Activated naive CD4-positive, alpha-beta T cell treated with anti-CD3 and anti-CD28 coated beads, Interleukin-2, amount 50 U/mL, for 16 hours (primary cell): ENCODE results near the gene TECPR1.

Experiments used
- DNase-seq: peaks from one replicate; pipeline ENCODE4 v3.0.0-alpha.2; 2020

Gene TECPR1

DNA sequence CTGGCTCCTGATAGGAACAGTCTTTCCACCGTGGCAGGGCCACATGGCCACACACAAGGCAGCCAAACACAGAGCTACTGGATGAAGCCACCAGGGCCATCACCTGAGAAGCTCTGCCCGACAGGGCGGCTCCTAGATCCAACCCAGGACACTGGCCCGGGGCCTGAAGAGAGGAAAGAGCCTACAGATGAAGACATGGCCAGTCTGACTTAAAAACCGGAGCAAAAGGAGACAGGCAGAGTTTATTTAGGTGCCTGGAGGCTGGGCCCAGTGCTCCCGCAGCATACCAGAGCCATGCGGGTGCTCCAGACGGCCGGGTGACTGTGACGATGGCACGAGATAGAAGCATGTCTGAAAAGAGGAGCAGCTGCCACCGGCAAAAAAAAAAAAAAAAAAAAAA, 3.9 kb downstream of the TECPR1 start:
- DNase-seq = no peak

DNA sequence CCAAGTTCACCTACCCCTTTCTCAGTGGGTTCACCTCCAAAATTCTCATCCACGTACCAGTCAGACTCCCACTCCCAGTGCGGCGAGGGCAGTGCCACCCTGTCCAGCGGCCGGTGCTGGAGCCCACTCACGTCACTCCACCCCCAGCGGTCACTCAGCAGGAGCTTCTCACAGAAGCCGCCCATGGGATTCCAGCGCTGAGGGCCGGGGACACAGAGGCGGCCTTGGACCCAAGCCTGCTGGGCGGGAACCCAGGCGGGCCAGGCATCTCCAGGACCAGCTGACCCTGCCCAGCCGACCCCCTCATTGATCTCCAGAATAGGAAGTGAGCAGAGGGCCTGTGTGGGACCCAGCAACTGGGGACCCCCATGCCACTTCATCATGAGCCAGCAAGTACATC, 7.2 kb downstream of the TECPR1 start:
- DNase-seq = no peak

DNA sequence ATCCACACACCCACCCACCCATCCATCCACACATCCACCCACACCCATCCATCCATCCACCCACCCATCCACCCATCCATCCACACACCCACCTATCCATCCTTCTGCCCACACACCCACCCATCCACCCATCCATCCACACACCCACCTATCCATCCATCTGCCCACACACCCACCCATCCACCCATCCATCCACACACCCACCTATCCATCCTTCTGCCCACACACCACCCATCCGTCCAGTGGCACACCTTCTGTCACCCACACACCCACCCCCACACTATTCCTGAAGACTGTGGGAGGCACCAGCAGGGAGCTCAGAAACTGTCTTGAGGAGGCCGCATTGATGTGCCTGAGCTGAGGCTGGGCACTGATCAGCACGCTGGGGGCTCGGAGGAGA, 9.1 kb downstream of the TECPR1 start:
- no peak for DNase-seq

DNA sequence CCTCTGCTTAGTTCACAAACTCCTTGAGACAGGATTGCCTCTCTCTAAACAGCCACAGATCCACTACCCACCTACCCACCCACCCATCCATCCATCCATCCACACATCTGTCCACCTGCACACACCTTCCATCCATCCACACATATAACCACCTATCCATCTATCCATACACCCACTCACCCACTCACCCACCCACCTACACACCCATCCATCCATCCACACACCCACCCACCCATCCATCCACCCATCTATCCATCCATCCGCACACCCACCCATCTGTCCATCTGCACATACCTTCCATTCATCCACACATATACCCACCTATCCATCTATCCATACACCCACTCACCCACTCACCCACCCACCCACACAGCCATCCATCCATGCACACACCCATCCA, 9.7 kb downstream of the TECPR1 start:
- DNase-seq = no peak

DNA sequence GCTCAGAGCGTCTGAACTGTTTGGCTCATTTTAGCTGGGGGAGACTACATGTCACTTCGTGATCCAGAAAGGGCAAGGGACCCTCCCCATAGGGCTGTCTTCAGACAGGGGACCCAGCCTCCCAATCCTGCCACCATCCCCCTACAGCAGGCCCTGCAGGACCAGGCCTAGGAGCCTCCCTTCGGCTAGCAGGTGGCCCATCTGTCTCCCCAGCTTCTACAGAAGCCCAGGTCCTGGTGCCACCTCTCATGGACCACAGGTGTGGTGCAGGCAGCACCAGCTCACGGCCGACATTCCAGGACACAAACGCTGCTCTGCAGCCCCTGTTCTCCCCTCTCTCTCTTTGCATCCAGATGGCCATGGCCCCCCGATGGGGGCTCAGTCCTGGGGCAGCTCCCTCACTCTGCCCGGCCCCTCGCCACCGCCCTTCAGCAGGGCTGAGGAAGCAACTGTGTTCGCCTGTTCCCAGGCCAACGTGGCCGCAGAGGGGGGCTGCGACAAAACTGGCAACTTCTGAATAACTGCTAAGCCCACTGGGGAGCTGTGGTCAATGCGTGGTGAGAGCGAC, 10.3 kb downstream of the TECPR1 start:
- DNase-seq = no peak

DNA sequence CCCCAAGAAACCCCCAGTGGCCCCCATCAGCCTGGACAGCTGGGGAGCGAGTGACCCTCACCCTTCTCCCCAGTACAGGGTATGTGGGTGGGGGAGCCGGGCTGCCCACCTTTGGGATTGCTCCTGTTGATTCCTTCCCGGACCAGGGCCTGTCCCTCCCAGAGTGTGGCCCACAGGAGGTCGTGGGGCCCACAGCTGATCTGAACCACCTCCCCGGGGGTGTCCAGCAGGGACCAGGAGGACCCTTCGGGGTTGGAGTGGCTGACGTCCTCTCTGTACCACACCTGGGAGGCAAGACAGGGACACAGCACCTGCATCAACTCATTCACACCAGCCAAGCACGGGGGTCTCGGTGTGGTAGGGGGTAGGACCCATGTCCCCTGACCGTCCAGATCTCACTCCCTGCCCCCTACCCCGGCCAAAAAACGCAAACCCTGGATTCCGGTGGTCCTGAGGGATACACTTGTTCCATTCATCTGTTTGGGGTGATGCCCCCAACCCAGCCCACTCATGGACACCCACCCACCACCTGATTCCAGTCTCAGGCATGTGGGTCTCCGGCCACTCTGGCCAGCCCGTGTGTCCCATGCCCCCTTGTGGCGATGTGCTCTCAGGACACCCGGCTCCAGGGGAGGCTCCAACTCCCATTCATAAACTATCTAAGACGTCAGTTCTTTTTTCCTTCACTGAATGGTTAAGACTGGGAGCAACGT, 10.9 kb downstream of the TECPR1 start:
- no peak for DNase-seq

DNA sequence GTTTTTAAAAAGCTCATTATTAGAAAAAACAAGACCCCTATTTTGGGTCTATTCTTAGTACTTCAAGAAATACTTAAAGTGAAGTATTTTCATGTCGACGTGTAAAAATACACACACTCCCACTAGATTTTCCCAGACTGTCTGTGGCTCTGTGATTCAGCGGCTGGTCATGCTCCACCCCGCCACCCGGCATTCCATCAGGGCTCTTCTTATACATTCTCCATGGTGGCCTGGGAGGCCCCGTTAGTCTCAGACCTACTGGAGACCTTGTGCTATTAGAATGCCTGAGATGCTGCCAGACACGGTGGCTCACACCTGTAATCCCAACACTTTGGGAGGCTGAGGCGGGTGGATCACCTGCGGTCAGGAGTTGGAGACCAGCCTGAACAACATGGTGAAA, 13.1 kb downstream of the TECPR1 start:
- DNase-seq = no peak

DNA sequence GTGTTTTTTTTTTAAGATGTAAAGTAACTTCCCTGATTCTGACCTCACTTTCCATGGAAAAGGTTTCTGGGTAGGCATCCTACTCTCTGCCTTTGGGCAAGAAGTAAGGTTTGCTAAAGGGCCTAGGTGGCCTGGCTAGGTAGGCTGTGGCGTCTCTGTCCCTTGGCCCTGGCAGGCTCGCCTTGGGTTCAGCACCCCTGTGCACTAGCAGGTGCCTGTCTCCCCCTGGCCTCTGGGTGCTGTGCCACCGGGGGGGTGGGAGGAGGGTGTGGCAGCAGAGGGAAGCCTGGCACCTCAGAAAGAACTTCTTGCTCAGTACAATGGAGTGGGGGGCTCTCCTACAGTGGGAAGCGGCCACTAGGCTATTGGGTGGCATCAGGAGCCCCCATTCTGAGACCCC, 14.0 kb downstream of the TECPR1 start:
- DNase-seq = no peak

DNA sequence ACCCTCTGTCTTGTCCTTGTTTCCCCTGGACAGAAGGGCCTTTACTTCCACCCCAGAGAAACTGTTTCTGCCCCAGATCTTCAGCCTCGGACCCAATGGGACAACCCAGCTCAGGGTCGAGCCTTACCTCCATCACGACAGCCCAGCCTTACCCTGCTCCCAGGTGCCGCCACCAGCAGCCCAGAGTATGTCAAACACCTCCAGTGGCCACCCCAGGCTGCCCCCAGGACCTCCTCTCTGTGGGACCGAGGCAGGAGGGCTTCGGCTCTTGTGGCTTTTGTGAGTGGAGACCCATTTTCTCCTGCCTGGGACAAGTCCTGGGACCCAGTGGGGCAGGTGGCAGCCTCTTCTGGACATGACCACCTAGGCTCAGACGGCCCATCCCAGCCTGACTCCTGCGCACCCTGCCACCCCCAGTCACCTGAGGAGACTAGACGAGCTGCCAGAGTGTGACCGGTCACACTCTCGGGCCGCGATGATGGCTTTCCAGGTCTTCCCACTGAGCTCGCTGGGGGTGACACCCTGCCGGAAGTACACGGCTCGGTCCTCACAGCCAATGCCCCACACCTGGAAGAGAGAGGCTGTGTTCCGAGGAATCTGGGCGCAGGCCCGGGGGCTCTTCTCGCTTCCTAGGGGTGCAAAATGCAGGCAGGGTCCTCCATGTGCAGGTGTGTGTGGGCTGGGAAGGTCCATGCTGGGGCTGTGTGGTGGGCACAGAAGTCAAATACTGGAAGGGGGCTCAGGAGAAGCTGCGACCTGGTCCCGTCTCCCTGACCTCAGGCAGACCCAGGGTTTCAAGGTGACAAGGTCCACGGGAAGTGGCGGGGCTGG, 15.5 kb downstream of the TECPR1 start:
- no peak for DNase-seq

DNA sequence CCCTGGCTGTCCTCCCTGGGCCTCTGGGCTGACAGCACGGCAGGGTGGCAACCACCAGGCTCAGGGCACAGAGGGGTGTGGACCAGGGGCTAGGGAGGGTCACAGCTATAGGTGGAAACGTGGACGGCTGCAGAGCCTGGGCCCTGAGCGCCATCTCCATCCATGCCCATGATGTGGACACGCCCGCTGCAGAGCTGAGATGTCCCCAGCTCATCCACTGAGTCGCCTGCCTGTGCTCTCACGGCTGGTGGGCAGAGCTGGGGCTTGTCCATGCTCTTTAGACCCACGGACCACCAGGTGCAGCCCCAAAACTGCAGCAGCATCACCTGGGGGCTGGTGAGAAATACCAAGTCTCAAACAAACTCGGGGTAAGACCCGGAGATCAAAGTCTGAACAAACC, 16.1 kb downstream of the TECPR1 start:
- DNase-seq = no peak

DNA sequence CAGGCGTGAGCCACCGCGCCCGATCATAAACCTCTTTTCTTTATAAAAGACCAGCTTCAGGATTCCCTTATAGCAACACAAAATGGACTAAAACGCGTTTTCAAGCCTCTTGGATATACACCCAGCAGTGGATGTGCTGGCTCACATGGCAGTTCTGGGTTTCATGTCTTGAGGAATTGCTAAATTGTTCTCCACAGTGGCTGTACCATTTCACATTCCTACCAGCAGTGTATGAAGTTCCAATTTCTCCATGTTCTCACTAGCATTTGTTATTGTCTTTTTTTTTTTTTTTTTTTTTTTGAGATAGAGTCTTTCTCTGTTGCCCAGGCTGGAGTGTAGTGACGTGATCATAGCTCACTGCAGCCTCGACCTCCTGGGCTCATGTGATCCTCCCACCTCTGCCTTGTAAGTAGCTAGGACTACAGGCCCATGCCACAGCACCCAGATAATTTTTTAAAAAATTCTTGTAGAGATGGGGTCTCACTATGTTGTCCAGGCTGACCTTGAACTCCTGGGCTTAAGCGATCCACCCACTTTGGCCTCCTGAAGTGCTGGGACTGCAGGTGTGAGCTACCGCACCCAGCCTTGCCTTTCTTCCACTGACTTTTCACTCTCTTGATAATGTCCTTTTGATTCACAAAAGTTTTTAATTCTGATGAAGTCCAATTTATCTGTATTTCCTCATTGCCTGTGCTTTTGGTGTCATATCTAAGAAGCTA, 17.4 kb downstream of the TECPR1 start:
- no peak for DNase-seq

DNA sequence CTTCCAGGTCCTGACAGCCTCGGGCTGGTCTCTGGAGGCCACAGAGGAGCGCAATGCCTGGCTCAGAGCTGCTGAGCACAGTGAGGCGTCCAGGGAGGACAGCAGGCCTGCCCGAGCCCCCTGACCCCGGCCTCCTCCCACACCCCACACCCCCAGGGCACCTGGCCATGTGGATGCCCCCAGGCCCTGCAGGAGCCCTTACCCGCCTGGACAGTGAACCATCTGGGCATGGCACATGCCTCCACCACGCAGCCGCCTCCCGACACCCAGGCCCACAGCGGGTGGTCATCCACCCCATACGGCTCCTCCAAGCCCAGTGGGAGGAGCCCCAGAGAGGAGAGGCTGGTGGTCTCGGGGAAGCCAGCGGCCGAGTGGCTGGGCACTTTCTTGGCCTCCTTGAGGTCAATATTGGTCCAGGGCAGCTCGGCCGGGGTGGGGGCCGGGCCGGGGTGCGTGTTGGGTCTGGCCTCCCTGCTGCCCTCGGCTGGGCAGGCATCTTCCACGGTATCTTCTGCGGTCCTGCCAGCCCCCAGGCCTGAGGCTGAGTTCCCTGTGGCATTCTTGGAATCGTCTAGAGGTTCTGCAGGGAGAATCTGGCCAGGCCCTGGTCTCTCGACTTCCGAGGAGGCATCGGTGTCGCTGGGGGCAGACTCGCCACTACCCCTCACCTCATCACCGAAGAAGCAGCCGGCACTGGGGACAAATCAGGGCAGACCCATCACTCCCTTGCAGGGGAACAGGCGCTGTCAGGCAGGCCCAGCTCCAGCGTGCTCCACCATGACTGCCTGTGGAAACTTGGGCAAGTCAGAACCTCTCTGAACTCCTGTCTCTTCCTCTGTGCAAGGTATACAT, 18.6 kb downstream of the TECPR1 start:
- DNase-seq = no peak

DNA sequence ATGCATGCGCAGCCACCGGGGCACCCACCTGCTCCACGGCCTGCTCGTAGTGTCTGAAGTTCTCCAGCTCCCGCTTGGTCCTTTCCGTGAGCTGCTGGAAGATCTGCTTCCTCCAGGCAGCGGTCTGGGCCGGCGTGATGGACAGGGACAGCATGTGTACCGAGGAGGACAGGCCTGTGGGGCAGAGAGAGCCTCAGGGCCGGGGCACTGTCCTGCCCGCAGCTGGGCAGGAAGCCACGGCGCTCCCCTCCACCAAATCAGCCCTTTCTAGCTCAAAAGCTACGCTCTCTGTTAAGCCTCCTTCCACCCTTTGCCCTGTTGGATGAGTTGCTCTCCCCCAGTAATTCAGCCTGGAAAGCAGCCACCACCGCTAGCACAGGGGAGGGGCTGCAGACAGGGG, 19.2 kb downstream of the TECPR1 start:
- DNase-seq = no peak

DNA sequence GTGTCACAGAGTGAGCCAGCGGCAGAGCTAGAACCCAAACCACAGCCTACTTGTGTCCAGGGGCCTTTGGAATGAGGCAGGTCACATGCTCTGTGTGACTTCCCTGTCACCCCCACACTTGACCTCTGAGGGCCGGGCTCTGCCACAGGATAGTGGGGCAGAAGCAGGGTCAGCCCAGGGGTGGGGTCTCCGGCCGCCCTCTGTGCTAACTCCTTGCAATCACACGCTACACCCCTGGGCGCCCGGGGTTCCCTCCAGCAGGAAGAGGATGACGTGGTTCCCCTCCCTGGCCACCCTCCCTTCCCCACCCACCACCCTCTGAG, 19.8 kb downstream of the TECPR1 start:
- DNase-seq = no peak

DNA sequence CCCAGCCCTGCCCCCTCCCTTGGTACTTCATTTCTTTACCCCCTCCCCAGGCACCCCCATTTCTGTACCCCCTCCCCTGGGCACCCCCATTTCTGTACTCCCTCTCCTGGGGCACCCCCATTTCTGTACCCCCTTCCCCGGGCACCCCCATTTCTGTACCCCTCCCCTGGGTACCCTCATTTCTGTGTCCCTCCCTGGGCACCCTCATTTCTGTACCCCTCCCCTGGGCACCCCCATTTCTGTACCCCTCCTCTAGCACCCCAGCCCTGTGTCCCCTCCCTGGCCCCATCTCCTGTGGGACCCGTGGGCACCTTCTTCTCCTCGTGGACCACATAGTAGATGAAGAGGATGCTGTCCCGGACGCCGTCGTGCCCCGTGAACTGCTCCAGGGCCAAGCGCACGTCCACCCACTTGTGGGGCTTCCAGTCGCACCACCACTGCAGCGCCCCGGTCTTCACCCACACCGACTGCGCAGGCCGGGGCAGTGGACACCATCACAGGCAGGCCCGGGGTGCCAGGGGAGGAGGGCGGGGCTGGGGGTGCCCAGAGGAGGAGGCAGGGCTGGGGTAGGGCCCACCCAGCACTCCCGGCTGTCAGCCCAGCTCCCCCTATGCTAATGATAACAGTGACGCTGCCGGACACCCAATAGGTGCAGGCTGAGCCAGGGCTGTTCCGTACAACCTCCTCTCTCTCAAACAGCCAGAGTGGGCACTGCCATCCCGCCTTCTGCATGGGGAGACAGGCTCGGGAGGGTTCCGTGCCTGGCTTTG, 20.4 kb downstream of the TECPR1 start:
- no peak for DNase-seq

DNA sequence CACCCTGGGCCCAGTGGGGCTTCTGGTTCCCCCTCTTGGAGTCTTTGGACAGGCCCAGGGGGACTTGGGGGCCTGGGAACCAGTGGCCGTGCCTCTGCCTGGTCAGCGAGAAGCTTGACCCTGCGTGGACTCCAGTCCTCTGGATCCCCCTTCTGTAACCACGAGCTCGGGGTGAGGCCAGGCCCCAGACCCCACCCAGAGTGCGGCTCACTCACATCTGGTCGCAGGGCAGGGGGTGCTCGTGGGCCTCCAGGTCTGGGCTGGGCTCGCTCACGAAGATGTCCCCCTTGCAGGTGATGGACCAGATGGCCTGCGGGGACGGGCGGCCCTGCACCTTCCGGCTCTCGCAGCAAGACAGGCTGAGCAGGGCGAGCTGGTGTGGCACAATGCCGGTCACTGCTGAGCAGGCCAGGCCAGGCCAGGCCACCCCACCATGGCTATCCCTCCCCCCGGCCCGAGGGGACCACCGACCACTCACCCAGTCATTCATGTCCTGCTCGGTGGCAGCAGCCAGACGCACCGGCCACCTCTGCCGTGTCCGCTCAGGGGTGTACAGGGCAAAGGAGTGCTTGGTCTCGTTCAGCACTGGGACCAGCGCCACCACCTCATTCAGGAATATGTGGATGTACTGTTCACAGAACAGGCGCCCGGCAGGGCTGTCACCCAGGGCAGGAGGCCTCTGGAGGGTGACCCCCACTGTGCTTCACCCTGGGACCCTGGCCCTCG, 21.1 kb downstream of the TECPR1 start:
- DNase-seq = no peak

DNA sequence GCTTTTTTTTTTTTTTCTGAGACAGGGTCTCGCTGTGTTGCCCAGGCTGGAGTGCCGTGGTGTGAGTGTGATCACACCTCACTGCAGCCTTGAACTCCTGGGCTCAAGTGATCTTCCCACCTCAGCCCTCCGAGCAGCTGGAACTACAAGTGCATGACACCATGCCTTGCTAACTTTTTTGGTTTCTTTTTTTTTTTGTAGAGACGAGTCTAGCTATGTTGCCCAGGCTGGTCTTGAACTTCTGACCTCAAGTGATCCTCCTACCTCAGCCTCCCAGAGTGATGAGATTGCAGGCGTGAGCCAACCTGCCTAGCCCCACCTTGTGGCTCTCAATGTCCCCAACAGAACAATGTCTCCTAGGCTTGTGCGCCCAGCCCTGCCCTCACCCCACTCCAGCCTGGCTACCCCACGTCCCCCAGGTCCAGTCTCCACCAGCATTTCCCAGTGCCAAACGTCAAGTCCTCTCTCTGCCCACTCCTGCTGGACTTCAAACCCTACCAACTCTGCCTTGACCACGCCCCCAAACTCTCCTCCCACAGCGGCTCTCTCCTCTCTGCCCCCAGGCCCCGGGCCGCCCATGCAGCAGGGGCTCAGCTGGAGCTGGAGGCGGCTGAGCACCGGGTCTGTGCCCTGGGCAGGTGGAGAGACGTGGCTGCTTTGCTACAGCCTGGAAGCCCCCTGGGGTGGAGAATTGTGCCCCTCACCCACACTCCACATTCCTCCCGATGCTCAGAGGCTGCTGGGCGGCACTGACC, 21.9 kb downstream of the TECPR1 start:
- DNase-seq = no peak

DNA sequence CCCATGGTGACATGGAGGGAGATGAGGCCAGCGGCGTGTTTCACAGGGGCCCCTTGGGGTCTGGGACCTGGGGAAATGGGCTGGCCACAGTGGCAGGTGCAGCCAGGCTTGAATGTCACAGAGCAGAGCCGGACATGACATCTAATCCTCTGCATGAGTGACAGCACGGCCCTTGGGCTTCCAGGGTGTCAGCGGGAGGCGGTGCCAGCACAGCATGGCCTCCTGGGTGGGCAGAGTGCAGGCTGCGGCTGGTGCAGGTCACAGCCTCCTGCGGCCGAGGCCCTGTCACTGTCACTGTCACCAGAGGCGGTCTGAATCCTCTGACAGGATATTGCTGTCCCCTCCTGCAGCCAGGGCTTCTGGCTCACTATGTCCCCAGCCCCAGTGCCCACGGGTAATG, 22.6 kb downstream of the TECPR1 start:
- DNase-seq = no peak

DNA sequence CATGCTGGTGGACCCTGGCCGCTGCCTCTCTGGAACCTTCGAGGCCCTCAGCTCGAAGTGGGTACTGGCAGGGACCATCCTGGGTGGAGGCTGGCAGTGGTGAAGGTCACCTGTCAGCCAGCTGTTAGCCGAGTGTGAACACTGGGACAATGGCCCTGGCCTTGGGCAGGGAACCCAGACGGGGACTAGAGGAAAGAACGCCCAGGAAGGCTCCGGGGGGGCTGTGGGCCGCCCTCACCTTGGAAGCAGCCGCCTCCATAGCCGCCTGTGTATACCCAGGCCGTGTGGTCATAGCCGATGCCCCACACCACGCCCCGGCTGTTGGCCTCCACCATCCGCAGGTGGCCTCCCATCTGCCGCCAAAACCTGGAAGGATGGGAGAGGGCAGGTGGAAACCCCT, 23.2 kb downstream of the TECPR1 start:
- no peak for DNase-seq

DNA sequence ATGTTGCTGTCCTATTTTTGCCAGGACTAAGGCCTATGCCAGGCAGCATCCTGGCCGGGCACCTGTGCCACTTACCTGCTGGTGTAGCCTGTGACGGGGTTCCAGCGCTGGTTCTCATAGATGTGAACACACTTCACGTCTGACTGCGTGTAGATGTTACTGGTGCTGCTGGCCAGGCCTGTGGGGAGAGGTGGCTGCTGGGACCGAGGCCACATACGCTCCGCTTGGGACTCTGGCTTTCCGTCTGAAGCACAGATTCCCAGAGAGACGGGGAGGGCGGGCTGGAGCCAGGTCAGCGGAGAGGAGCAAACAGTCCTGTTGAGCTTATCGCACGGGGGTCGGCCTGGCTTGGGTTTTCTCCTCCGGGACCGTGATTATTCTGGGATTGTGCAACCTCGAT, 24.1 kb downstream of the TECPR1 start:
- no peak for DNase-seq
